CD4-positive, CD25-positive, alpha-beta regulatory T cell (primary cell): ENCODE measurements around the gene RHEB. TPM values are rescaled to one million over a fixed set of nuclear protein-coding genes. Genes with fewer than 3 reads are reported as not detected.
A peak's percentile ranks its signal among the peaks of the same experiment; 100 is the strongest.

Experiments
- ATAC-seq, 2 donors: fragments of 150-1000 bp; cut with Tn5 transposase; one replicate each; pipeline ENCODE4 v1.10.0; 2021; ENCODE audit warnings: low read depth in 2 of 2, moderate number of reproducible peaks in 2 of 2, moderate library complexity in 1 of 2
- DNase-seq, 3 donors: peaks; one replicate each; pipeline versions ENCODE4 v3.0.0 to v3.0.0-alpha.2; 2012 to 2022; ENCODE audit warnings: mixed read lengths in 1 of 3
- H3K27ac ChIP-seq: one replicate; pipeline ENCODE4 v1.7.0; 2013; ENCODE audit warnings: mild to moderate bottlenecking, low read length; ENCODE audit not compliant: insufficient read depth, poor library complexity, severe bottlenecking
- H3K27me3 ChIP-seq: one replicate; pipeline ENCODE4 v1.7.0; 2013; ENCODE audit warnings: low read length; ENCODE audit not compliant: control insufficient read depth, insufficient read depth
- H3K36me3 ChIP-seq: one replicate; pipeline ENCODE4 v1.7.0; 2013; ENCODE audit warnings: mild to moderate bottlenecking, low read length, moderate library complexity; ENCODE audit not compliant: control insufficient read depth, insufficient read depth
- H3K4me1 ChIP-seq: 2 replicates; pipeline ENCODE4 v1.7.0; 2013; ENCODE audit warnings: mild to moderate bottlenecking, low read length; ENCODE audit not compliant: insufficient read depth, control insufficient read depth, poor library complexity, severe bottlenecking
- H3K4me3 ChIP-seq: one replicate; pipeline ENCODE4 v1.7.0; 2013; ENCODE audit warnings: low read depth, mild to moderate bottlenecking, low read length, moderate library complexity
- H3K9me3 ChIP-seq, 2 experiments: 1 replicate in 1 of 2; 2 replicates in 1 of 2; pipeline ENCODE4 v1.7.0; 2013; ENCODE audit warnings: low read length in 2 of 2, mild to moderate bottlenecking in 1 of 2, moderate library complexity in 1 of 2; ENCODE audit not compliant: control insufficient read depth in 2 of 2
- H3K27ac Mint-ChIP-seq, 3 donors: one replicate each; pipeline ENCODE4 v1.8.0; 2020 to 2022; ENCODE audit warnings: mild to moderate bottlenecking in 3 of 3, mixed read lengths in 3 of 3, moderate library complexity in 2 of 3
- H3K27me3 Mint-ChIP-seq: one replicate; pipeline ENCODE4 v1.8.0; 2022; ENCODE audit warnings: mild to moderate bottlenecking, mixed read lengths
- H3K36me3 Mint-ChIP-seq: one replicate; pipeline ENCODE4 v1.8.0; 2020; ENCODE audit warnings: mixed read lengths
- H3K4me1 Mint-ChIP-seq, 4 donors: one replicate each; pipeline ENCODE4 v1.8.0; 2020 to 2022; ENCODE audit warnings: mixed read lengths in 4 of 4, mild to moderate bottlenecking in 1 of 4
- H3K4me3 Mint-ChIP-seq, 4 donors: one replicate each; pipeline ENCODE4 v1.8.0; 2020 to 2022; ENCODE audit warnings: mild to moderate bottlenecking in 4 of 4, mixed read lengths in 4 of 4, moderate library complexity in 3 of 4
- H3K9me3 Mint-ChIP-seq, 7 donors: one replicate each; pipeline ENCODE4 v1.8.0; 2020 to 2022; ENCODE audit warnings: mixed read lengths in 7 of 7, mild to moderate bottlenecking in 3 of 7, moderate library complexity in 2 of 7
- polyA plus RNA-seq, 4 donors: library from polyadenylated mRNA; unstranded; fragments of 300-500 nt; fragmentation: Illumina TruSeq; gene quantifications; one replicate each; pipeline ENCODE4 v1.2.3, GENCODE V29; 2021
- total RNA-seq: library from RNA; stranded (reverse); gene quantifications from one replicate; pipeline ENCODE4 v1.2.3, GENCODE V29; 2022

Gene RHEB
- total and polyA plus RNA-seq, 5 donors from 2014 or later: 51.3 to 72.6 (median 65.3) TPM

DNA sequence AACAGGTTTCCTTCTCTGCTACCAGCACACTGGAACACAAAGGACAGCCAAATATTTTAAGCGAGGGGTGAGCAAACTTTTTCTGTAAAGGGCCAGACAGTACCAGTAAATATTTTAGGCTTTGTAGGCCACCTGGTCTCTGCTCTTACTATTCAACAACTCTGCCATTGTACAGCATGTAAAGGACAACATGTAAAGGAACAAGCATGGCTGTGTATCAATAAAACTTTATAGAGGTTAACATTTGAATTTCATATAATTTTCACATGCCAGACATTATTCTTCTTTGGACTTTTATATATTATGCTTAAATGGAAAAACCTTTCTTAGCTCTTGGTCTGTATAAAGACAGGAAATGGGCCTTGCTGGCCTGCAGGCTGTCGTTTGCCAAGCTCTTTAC, 30.2 kb downstream of the RHEB start:
- Histone ChIP-seq H3K27me3 (no peaks in the 10 kb centered on the region), H3K4me1 (no peaks in the 10 kb centered on the region), H3K4me3 (no peak overlapping the region), H3K27ac (no peak overlapping the region), H3K36me3 (peaks cover 65% of the 10 kb centered on the region), H3K9me3 (no peaks in the 10 kb centered on the region)
- ATAC-seq (no peak), DNase-seq (no peak)
- Mint-ChIP-seq H3K9me3 (no peaks in the 10 kb centered on the region), H3K4me3 (no peak overlapping the region), H3K36me3 (peaks cover 42% of the 10 kb centered on the region), H3K27ac (peak overlapping the region in 1 of 3 donors; percentile 5), H3K27me3 (no peaks in the 10 kb centered on the region), H3K4me1 (peaks cover 17 to 41% (median 33%) of the 10 kb centered on the region in 4 donors)

DNA sequence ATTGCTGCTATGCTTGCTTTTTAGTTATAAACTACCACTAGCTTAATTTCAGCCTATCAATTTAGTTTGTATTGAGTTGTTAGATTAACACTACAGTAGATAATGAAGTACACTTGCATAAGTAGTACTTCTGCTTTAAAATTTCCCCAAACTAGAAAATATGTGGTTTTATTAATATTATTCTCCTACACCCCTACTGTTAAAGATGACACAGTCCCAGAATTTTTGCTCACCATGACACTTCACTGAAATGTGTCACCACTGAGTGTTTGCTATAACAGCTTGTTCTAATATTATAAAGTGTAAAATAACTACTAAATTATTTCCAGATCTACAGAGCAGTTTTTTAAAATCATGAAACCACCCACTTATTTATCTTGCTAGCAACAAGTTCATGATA, 31.6 kb downstream of the RHEB start:
- Mint-ChIP-seq H3K9me3 (no peaks in the 10 kb centered on the region), H3K4me1 (peaks cover 14 to 28% (median 25%) of the 10 kb centered on the region in 4 donors), H3K27me3 (no peaks in the 10 kb centered on the region), H3K27ac (peak overlapping the region in 1 of 3 donors; percentile 38), H3K36me3 (peaks cover 44% of the 10 kb centered on the region), H3K4me3 (no peak overlapping the region)
- ATAC-seq (no peak), DNase-seq (no peak)
- Histone ChIP-seq H3K27me3 (no peaks in the 10 kb centered on the region), H3K4me1 (no peaks in the 10 kb centered on the region), H3K9me3 (no peaks in the 10 kb centered on the region), H3K4me3 (no peak overlapping the region), H3K36me3 (peaks cover 76% of the 10 kb centered on the region), H3K27ac (no peak overlapping the region)

DNA sequence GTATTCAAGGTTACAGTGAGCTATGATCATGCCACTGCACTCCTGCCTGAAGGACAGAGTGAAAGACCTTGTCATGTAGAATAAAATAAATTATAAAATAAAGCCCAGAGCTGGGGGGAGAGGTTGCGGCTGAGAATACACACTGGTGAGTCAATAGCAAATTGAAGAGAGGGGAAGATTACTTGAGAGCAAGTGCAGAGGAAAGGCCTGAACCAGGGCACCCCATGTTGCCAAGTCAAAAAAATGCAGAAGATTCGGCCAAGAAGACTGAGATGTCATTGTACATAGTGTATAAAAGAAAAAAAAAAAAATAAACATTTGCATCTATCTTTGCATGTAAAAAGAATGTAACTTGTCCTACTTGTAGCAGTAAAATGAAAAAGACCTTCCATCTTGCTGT, 32.5 kb downstream of the RHEB start:
- Histone ChIP-seq H3K27ac (no peak overlapping the region), H3K9me3 (no peaks in the 10 kb centered on the region), H3K27me3 (no peaks in the 10 kb centered on the region), H3K4me1 (no peaks in the 10 kb centered on the region), H3K36me3 (peaks cover 79% of the 10 kb centered on the region), H3K4me3 (no peak overlapping the region)
- H3K27ac Mint-ChIP-seq: peak overlapping the region in 1 of 3 donors; percentile 38
- no peaks in the 10 kb centered on the region for H3K27me3 Mint-ChIP-seq
- no peak overlapping the region for H3K4me3 Mint-ChIP-seq
- no peaks in the 10 kb centered on the region for H3K9me3 Mint-ChIP-seq
- ATAC-seq: no peak
- peaks cover 18 to 34% (median 28%) of the 10 kb centered on the region in 4 donors for H3K4me1 Mint-ChIP-seq
- peaks cover 49% of the 10 kb centered on the region for H3K36me3 Mint-ChIP-seq
- no peak for DNase-seq

DNA sequence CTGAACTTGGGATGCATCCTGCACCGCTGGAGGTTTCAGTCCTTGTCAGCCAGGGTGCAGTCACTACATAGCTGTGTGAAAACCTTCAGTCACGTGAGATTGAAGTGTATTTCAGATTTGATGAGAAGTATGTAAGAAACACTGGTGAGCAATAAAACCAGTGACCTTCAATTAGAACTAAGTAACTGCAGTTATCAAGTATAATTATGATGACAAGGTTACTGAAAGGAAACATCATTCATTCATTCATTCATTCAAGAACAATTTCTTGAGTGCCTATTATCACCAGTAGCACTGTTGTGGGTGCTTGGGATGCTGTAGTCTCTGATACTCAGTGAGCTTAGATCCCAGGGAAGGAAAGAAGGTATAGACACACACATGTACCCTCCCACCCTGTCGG, 33.6 kb downstream of the RHEB start:
- H3K27me3 ChIP-seq: no peaks in the 10 kb centered on the region
- H3K9me3 Mint-ChIP-seq: no peaks in the 10 kb centered on the region
- no peaks in the 10 kb centered on the region for H3K27me3 Mint-ChIP-seq
- H3K4me3 ChIP-seq: no peak overlapping the region
- DNase-seq (no peak), ATAC-seq (no peak)
- H3K36me3 ChIP-seq: peaks cover 80% of the 10 kb centered on the region
- H3K27ac ChIP-seq: no peak overlapping the region
- H3K27ac Mint-ChIP-seq: no peak overlapping the region
- no peak overlapping the region for H3K4me3 Mint-ChIP-seq
- peaks cover 8% of the 10 kb centered on the region for H3K4me1 ChIP-seq
- peaks cover 27 to 39% (median 32%) of the 10 kb centered on the region in 4 donors for H3K4me1 Mint-ChIP-seq
- no peaks in the 10 kb centered on the region for H3K9me3 ChIP-seq
- peaks cover 49% of the 10 kb centered on the region for H3K36me3 Mint-ChIP-seq

DNA sequence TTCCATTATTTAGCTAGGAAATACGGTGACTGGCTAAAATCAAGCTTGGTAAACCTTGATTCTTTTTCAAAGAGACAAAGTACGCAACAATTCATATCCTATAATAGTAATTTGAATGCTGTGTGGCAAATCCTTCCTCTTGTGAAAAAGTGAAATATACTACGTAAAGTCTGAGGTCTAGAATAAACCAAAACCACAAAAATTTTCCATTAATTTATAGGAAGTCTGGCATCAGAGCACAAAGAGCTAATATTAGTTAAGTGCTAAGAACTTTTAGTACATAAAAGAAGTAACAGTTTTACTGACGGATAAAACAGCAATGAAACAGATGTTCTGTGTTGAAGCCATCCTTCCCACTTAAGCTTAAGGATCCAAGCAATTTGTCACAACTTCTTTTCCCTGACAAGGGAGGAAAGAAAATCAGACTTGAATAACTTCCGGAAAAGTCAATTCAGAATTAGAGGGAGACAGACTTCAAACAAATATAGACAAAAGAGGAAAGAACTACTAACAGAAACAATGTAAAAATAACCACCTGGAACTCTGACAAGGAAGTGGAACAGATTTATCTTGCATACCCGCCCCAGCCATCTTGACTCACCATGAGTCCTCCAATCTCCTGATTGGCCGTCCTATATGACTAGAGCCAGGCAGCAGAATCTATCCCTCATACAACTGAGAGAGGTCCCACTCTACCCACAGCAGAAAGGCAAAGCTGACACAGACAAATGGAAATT, 34.6 kb downstream of the RHEB start:
- Mint-ChIP-seq H3K9me3 (no peaks in the 10 kb centered on the region), H3K4me3 (no peak overlapping the region), H3K27me3 (no peaks in the 10 kb centered on the region), H3K36me3 (peaks cover 46% of the 10 kb centered on the region), H3K4me1 (peaks cover 27 to 37% (median 31%) of the 10 kb centered on the region in 4 donors), H3K27ac (no peak overlapping the region)
- DNase-seq (no peak), ATAC-seq (peak in 1 of 2 donors; percentile 28)
- Histone ChIP-seq H3K4me1 (peaks cover 8% of the 10 kb centered on the region), H3K27ac (no peak overlapping the region), H3K27me3 (no peaks in the 10 kb centered on the region), H3K9me3 (no peaks in the 10 kb centered on the region), H3K4me3 (no peak overlapping the region), H3K36me3 (peaks cover 72% of the 10 kb centered on the region)

DNA sequence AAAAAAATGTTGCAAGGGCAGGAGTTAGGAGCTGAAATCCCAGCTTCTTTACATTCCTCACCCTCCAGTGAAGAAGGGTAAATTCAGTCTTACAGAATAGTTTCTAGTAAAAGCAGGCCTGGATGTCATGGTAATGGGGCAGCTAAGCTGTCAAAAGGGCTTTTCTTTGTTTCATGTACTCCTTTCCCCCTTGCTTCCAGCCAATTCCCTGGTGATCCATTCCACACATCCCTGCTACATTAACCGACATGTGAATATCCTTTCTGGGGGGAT, 36.0 kb downstream of the RHEB start:
- Mint-ChIP-seq H3K4me1 (peaks cover 21 to 43% (median 35%) of the 10 kb centered on the region in 4 donors), H3K36me3 (peaks cover 43% of the 10 kb centered on the region), H3K4me3 (no peak overlapping the region), H3K27ac (peak overlapping the region in 1 of 3 donors; percentile 11), H3K27me3 (no peaks in the 10 kb centered on the region), H3K9me3 (no peaks in the 10 kb centered on the region)
- no peak for ATAC-seq
- H3K27me3 ChIP-seq: no peaks in the 10 kb centered on the region
- no peaks in the 10 kb centered on the region for H3K9me3 ChIP-seq
- peaks cover 61% of the 10 kb centered on the region for H3K36me3 ChIP-seq
- no peak overlapping the region for H3K4me3 ChIP-seq
- DNase-seq: no peak
- H3K27ac ChIP-seq: no peak overlapping the region
- peaks cover 8% of the 10 kb centered on the region for H3K4me1 ChIP-seq

DNA sequence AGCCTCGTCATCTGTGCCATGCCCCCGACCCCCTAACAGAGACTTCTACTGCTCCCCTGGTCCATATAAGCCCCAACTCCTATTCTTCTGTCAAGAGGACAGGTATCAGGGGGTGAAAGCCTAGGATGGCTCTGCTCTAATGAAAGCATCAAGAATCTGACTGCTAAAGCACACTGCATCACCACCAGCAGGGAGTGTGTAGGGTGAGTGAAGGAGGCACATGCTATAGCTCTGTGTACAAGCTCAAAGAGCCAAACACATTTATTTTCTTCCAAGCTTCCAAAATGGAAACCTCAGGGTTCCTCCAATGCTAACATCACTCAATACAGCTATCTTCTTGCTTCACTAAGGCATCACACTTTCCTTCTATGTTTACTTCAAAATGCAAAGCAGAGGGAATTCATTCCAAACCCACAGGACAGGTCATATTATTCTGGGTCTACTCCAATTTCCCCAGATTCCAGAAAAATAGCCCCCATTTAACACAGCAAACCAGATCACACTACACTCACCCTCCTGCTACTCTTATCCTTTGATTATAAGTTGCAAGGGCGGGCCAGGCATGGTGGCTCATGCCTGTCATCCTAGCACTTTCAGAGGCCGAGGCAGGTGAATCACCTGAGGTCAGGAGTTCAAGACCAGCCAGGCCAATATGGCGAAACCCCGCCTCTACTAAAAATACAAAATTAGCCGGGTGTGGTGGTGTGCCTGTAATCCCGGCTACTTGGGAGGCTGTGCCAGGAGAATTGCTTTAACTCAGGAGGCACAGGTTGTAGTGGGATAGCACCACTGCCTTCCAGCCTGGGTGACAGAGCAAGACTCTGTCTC, 36.6 kb downstream of the RHEB start:
- Mint-ChIP-seq H3K27ac (peak overlapping the region; percentile 0 to 63 (median 11)), H3K4me3 (no peak overlapping the region)
- no peak for ATAC-seq

More for the DNA sequence above, 36.6 kb downstream of the RHEB start:
- H3K9me3 ChIP-seq: no peaks in the 10 kb centered on the region
- DNase-seq: no peak
- H3K27me3 Mint-ChIP-seq: no peaks in the 10 kb centered on the region
- peaks cover 8% of the 10 kb centered on the region for H3K4me1 ChIP-seq
- no peaks in the 10 kb centered on the region for H3K9me3 Mint-ChIP-seq
- H3K4me1 Mint-ChIP-seq: peaks cover 21 to 43% (median 33%) of the 10 kb centered on the region in 4 donors
- no peaks in the 10 kb centered on the region for H3K27me3 ChIP-seq
- H3K27ac ChIP-seq: no peak overlapping the region
- H3K4me3 ChIP-seq: no peak overlapping the region
- H3K36me3 ChIP-seq: peaks cover 55% of the 10 kb centered on the region
- peaks cover 41% of the 10 kb centered on the region for H3K36me3 Mint-ChIP-seq
